Neural cell (in vitro differentiated cells): ENCODE measurements around the gene PTPRB. TPM values are rescaled to one million over a fixed set of nuclear protein-coding genes. Genes with fewer than 3 reads are reported as not detected.

Experiments
- H2AFZ ChIP-seq: fragments of 200-600, 300-800 bp; sonication (generic), shearing (Covaris generic); 2 replicates; pipeline ENCODE4 v1.6.0; 2014; ENCODE audit warnings: low read depth, mild to moderate bottlenecking, antibody characterized with exemption, low read length, moderate library complexity
- H3F3A ChIP-seq: fragments of 200-600 bp; shearing (Covaris generic); 2 replicates; pipeline ENCODE4 v1.6.1; 2016; ENCODE audit warnings: mild to moderate bottlenecking, moderate library complexity, mixed read lengths, antibody characterized with exemption, low read length; ENCODE audit not compliant: insufficient read depth, poor library complexity, severe bottlenecking
- H3K27ac ChIP-seq: fragments of 200-600, 300-800 bp; sonication (generic), shearing (Covaris generic); 2 replicates; pipeline ENCODE4 v1.5.1; 2014; ENCODE audit warnings: mild to moderate bottlenecking, low read length, moderate library complexity
- H3K27me3 ChIP-seq: fragments of 300-800, 200-600 bp; sonication (generic), shearing (Covaris generic); 2 replicates; pipeline ENCODE4 v1.6.0; 2014; ENCODE audit warnings: mild to moderate bottlenecking, low read depth, low read length, moderate library complexity; ENCODE audit not compliant: insufficient read depth
- H3K36me3 ChIP-seq: fragments of 300-800, 200-600 bp; sonication (generic), shearing (Covaris generic); 2 replicates; pipeline ENCODE4 v1.5.1; 2014; ENCODE audit warnings: mild to moderate bottlenecking, antibody characterized with exemption, low read length, moderate library complexity; ENCODE audit not compliant: insufficient read depth
- H3K4me2 ChIP-seq: fragments of 300-800, 200-600 bp; sonication (generic), shearing (Covaris generic); 2 replicates; pipeline ENCODE4 v1.6.0; 2014; ENCODE audit warnings: mild to moderate bottlenecking, low read length
- H3K4me3 ChIP-seq: fragments of 300-800, 200-600 bp; sonication (generic), shearing (Covaris generic); 2 replicates; pipeline ENCODE4 v1.5.1; 2014; ENCODE audit warnings: mild to moderate bottlenecking, low read length, moderate library complexity
- H3K79me2 ChIP-seq: fragments of 200-600 bp; shearing (Covaris generic); replicated peaks from 2 replicates; pipeline ENCODE4 v1.6.0; 2014; ENCODE audit warnings: mild to moderate bottlenecking, low read length, moderate library complexity; ENCODE audit not compliant: insufficient read depth
- H3K9ac ChIP-seq: fragments of 300-800, 200-600 bp; sonication (generic), shearing (Covaris generic); 2 replicates; pipeline ENCODE4 v1.6.1; 2016; ENCODE audit warnings: mild to moderate bottlenecking, low read length, mixed read lengths
- H3K9me2 ChIP-seq: fragments of 200-600 bp; shearing (Covaris generic); 2 replicates; pipeline ENCODE4 v1.6.1; 2016; ENCODE audit warnings: mild to moderate bottlenecking, low read length, mixed read lengths; ENCODE audit not compliant: insufficient read depth
- H3K9me3 ChIP-seq: fragments of 200-600, 300-800 bp; sonication (generic), shearing (Covaris generic); 2 replicates; pipeline ENCODE4 v1.6.1; 2016; ENCODE audit warnings: mild to moderate bottlenecking, mixed run types, low read length, moderate library complexity, mixed read lengths
- H4K20me1 ChIP-seq: fragments of 200-600 bp; shearing (Covaris generic); 2 replicates; pipeline ENCODE4 v1.6.1; 2016; ENCODE audit warnings: mild to moderate bottlenecking, mixed run types; ENCODE audit not compliant: insufficient read depth
- EP300 ChIP-seq: fragments of 450-650 bp; conservative IDR thresholded peaks from 2 replicates; pipeline ENCODE4 v1.6.1; 2014; ENCODE audit warnings: antibody characterized with exemption, mild to moderate bottlenecking, moderate library complexity; ENCODE audit not compliant: poor library complexity, severe bottlenecking
- EZH2 ChIP-seq: fragments of 200-600, 300-800 bp; shearing (Covaris generic), sonication (generic); IDR thresholded peaks from 2 replicates; pipeline ENCODE4 v1.6.1; 2014; ENCODE audit warnings: antibody characterized with exemption, low read length, borderline replicate concordance, mild to moderate bottlenecking; ENCODE audit not compliant: insufficient read depth, poor library complexity, severe bottlenecking
- MXI1 ChIP-seq: fragments of 450-650 bp; conservative IDR thresholded peaks from 2 replicates; pipeline ENCODE4 v1.6.1; 2014; ENCODE audit warnings: antibody characterized with exemption, mild to moderate bottlenecking; ENCODE audit not compliant: poor library complexity, severe bottlenecking
- POLR2AphosphoS5 ChIP-seq: IDR thresholded peaks from 2 replicates; pipeline ENCODE4 v1.6.1; 2012
- RAD21 ChIP-seq: fragments of 450-650 bp; conservative IDR thresholded peaks from 2 replicates; pipeline ENCODE4 v1.6.1; 2014; ENCODE audit warnings: antibody characterized with exemption, mild to moderate bottlenecking, moderate library complexity
- REST ChIP-seq: IDR thresholded peaks from 2 replicates; pipeline ENCODE4 v1.6.1; 2012; ENCODE audit warnings: borderline replicate concordance
- SMC3 ChIP-seq: fragments of 450-650 bp; conservative IDR thresholded peaks from 2 replicates; pipeline ENCODE4 v1.6.1; 2014; ENCODE audit warnings: antibody characterized with exemption, mild to moderate bottlenecking, moderate library complexity; ENCODE audit not compliant: poor library complexity
- TAF1 ChIP-seq: IDR thresholded peaks from 2 replicates; pipeline ENCODE4 v1.6.1; 2012; ENCODE audit warnings: low read depth
- polyA plus RNA-seq: library from polyadenylated mRNA; depleted of rRNA; stranded (reverse); fragments of >200 nt; gene quantifications from 2 replicates; pipeline ENCODE4 v1.2.3, GENCODE V29; 2014
- TF ChIP-seq, protein P1 (sequence below): fragments of 450-650 bp; IDR thresholded peaks from 2 replicates; pipeline ENCODE4 v1.5.1; 2014; ENCODE audit warnings: antibody characterized with exemption, mild to moderate bottlenecking, moderate library complexity; ENCODE audit not compliant: poor library complexity, severe bottlenecking

The PTPRB gene
- polyA plus RNA-seq, 1 donor from 2014 or later: 0.26 TPM

DNA sequence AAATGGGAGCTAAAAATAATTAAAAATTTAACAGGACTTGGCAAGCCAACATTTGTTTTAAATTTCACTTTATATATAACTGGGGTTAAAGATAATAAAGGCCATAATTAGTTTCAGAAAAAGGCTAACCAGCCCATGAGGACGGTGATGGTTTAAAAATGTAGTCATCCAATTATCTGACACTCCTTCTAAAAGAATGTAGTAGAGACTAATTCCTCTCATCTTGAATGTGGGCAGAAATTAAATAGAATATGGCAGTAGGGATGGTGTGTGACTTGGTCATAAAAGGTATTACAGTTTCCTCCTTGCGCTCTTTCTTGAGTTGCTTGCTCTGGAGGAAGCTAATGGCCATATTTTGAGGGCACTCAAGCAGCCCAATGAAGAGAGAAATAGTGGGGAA lies 49.1 kb upstream of the PTPRB start:
- no peaks in the 10 kb centered on the region for H3K27me3 ChIP-seq
- H3K9ac ChIP-seq: no peak overlapping the region
- TF ChIP-seq POLR2AphosphoS5: no peak
- TF ChIP-seq EZH2: no peak
- no peak for TF ChIP-seq MXI1
- TF ChIP-seq EP300: no peak
- no peak for TF ChIP-seq RAD21
- TF ChIP-seq SMC3: no peak
- TF ChIP-seq, protein P1, sequence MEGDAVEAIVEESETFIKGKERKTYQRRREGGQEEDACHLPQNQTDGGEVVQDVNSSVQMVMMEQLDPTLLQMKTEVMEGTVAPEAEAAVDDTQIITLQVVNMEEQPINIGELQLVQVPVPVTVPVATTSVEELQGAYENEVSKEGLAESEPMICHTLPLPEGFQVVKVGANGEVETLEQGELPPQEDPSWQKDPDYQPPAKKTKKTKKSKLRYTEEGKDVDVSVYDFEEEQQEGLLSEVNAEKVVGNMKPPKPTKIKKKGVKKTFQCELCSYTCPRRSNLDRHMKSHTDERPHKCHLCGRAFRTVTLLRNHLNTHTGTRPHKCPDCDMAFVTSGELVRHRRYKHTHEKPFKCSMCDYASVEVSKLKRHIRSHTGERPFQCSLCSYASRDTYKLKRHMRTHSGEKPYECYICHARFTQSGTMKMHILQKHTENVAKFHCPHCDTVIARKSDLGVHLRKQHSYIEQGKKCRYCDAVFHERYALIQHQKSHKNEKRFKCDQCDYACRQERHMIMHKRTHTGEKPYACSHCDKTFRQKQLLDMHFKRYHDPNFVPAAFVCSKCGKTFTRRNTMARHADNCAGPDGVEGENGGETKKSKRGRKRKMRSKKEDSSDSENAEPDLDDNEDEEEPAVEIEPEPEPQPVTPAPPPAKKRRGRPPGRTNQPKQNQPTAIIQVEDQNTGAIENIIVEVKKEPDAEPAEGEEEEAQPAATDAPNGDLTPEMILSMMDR: no peak
- no peak for TF ChIP-seq TAF1
- no peak for TF ChIP-seq REST
- H3K79me2 ChIP-seq: no peaks in the 10 kb centered on the region
- no peaks in the 10 kb centered on the region for H3K9me2 ChIP-seq
- no peak overlapping the region for H2AFZ ChIP-seq
- no peak overlapping the region for H3K4me3 ChIP-seq
- H3K9me3 ChIP-seq: no peaks in the 10 kb centered on the region
- H4K20me1 ChIP-seq: no peaks in the 10 kb centered on the region
- H3K36me3 ChIP-seq: no peaks in the 10 kb centered on the region
- H3K27ac ChIP-seq: no peak overlapping the region
- H3F3A ChIP-seq: no peaks in the 10 kb centered on the region
- H3K4me2 ChIP-seq: no peak overlapping the region

DNA sequence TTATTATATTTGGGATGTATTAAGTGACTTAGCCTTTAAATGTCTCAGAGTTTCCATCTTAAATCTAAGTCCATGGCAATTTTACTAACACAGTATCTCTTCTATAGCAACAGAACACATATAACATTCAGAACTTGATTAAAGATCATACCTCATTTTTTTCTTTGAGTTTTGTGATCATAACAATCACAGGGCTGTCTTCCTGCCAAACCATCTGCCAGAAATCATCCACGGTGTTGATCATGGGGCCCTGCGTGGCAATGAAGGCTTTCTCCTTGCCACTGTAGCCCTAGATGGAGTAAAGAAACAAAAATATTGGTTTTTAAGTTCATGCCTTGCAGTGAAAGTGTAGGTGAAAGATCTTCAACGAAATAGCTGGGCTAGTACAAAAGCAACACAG lies 46.7 kb upstream of the PTPRB start:
- H3K36me3 ChIP-seq: no peaks in the 10 kb centered on the region
- H2AFZ ChIP-seq: no peak overlapping the region
- no peaks in the 10 kb centered on the region for H3K9me2 ChIP-seq
- H3F3A ChIP-seq: no peaks in the 10 kb centered on the region
- no peaks in the 10 kb centered on the region for H3K79me2 ChIP-seq
- no peaks in the 10 kb centered on the region for H3K27me3 ChIP-seq
- TF ChIP-seq TAF1 (no peak), SMC3 (no peak), EP300 (no peak), POLR2AphosphoS5 (no peak), REST (no peak), RAD21 (no peak)
- TF ChIP-seq, protein P1: no peak
- H3K4me3 ChIP-seq: no peak overlapping the region
- no peaks in the 10 kb centered on the region for H3K9me3 ChIP-seq
- H3K4me2 ChIP-seq: no peak overlapping the region
- no peaks in the 10 kb centered on the region for H4K20me1 ChIP-seq
- no peak overlapping the region for H3K9ac ChIP-seq
- no peak overlapping the region for H3K27ac ChIP-seq
